ENCODE measurements around the gene OR1K1.
"Not testable (repeated sequence)": the region's sequence is repeated elsewhere in the genome, so short reads cannot be mapped to it uniquely, and the experiment has no call there.

The OR1K1 gene, protein sequence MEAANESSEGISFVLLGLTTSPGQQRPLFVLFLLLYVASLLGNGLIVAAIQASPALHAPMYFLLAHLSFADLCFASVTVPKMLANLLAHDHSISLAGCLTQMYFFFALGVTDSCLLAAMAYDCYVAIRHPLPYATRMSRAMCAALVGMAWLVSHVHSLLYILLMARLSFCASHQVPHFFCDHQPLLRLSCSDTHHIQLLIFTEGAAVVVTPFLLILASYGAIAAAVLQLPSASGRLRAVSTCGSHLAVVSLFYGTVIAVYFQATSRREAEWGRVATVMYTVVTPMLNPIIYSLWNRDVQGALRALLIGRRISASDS

DNA sequence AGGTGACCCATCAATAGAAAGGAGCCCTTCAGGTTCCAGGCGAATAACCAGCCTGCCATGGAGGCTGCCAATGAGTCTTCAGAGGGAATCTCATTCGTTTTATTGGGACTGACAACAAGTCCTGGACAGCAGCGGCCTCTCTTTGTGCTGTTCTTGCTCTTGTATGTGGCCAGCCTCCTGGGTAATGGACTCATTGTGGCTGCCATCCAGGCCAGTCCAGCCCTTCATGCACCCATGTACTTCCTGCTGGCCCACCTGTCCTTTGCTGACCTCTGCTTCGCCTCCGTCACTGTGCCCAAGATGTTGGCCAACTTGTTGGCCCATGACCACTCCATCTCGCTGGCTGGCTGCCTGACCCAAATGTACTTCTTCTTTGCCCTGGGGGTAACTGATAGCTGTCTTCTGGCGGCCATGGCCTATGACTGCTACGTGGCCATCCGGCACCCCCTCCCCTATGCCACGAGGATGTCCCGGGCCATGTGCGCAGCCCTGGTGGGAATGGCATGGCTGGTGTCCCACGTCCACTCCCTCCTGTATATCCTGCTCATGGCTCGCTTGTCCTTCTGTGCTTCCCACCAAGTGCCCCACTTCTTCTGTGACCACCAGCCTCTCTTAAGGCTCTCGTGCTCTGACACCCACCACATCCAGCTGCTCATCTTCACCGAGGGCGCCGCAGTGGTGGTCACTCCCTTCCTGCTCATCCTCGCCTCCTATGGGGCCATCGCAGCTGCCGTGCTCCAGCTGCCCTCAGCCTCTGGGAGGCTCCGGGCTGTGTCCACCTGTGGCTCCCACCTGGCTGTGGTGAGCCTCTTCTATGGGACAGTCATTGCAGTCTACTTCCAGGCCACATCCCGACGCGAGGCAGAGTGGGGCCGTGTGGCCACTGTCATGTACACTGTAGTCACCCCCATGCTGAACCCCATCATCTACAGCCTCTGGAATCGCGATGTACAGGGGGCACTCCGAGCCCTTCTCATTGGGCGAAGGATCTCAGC lies at the start of gene OR1K1:
OR1K1 (plus strand) TSS at position 58 of the 995 bp plus-strand sequence; CDS start at position 58, 0 bp downstream.
- DNase-seq (ENCODE audit: low read depth) = no peak

DNA sequence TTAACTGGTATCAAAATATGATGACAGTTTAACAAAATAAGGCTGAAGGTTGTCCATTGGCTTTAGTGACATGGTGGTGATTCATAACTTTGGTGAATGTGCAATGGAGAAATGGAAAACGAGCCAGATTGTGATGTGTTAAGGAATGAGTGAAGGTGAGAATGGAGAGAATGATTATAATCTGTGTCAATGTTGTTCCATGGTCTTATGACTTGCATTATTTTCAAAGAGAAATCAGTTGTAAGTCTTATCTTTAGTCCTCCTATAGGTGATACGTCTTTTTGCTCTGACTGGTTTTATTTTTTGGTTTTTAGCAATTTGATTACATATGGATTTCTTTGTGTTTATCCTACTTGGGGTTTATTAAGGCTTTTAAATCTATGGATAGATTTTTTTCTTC lies 45.1 kb upstream of the OR1K1 start:
- DNase-seq (ENCODE audit: low read depth) = no peak

DNA sequence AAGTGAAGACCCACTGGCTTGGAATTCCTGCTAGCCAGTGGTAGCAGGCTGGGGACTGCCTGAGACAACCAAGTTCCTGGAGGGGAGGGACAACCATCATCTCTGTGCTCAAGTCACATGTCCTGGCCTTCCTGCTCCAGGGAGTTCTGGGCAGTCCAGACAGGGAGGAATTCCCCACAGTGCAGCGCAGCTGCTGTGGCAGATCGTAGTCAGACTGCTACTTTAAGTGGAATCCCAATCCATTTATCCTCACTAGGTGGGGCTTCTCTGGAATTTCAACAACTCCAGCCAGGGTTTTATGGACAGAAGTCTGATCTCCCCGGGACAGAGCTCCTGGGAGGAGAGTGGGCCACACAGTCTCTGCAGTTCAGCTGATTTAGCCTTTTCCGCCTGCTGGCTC lies 32.1 kb upstream of the OR1K1 start:
- DNase-seq (ENCODE audit: low read depth) = no peak

DNA sequence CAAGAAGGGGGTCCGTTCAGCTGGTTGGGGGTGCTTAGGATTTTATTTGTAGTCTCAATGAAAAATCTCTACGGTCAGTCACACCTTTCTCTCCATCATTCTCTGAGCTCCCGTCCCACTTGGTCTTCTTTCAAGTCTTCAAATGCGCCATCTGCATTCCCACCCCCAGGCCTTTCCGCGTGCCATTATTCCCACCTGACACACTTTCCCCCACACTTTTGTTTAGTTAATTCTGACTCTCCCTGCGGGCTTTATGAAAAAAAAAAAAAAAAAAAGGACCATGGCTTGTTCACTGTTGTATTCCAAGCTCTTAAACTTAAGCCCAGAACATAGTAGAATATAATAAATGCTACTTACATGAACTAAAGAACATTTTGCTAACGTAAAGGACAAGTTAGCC lies 22.9 kb upstream of the OR1K1 start:
- no peak for DNase-seq (ENCODE audit: low read depth)

DNA sequence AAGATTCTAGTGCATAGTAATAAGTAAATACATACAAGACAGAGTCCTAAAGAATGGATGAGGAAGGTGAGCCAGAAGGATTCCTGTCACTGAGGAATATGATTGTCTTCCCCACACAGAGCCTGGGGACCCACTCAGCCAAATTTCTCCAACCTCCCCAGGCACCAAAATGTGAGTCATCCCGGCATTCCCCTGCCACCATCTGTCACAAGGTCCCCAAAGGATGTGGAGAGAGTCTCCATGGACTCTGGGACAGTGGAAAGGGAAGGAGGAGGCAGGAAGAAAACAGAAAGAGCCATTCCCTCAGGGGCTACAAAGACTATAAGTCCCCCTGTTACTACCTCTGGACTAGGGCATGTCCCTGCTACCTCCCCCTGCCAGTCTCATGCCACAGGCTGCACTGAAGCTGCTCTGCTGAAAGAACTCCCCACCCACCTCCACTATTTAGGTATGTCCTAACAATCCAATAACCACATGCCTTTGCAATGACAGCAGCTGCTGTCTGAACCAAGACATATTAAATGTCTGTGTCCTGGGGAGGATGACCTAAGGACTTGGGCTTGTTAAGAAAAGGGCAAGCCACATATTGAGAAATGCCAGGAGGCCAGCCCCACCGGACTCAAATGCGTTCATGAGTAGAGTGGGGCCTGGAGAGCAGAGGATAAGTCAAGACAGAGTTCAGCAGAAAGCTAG lies 21.8 kb upstream of the OR1K1 start:
- DNase-seq (ENCODE audit: low read depth) = peak; percentile 84

DNA sequence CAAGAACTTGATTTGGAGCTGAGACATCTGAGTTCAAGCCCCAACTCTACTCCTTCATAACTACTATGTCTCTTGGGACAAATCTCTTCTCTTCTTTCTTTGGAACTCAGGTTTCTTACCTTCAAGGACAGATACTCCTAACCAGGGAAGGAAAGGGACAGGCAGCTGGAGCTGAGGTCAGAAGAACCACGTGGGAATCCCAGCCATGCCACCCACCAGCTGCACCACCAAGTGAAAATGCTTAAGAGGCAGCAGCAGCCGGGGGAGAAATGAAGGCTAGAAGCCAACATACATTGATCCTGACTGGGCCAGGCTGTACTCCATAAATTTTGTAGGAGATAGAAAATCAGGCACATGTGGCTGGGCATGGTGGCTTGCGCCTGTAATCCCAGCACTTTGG lies 20.7 kb upstream of the OR1K1 start:
- DNase-seq (ENCODE audit: low read depth) = no peak

DNA sequence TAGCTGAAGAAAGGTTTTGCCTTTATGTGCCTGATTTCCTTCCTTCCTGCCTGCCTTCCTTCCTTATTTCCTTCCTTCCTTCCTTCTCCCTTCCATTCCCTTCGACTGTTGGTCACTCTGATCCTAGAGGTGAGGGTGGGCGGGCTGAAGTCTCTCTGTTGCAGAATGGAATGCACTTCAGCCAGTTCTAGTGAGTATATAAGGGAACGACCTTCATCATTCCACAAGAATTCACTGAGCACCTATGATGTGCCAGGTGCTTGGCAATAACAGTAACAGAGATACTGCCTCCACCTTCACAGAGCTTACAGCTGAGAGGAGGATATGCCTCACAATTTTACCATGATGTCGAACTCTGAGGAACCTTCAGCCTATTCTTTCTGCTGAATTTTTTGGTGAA lies 19.9 kb upstream of the OR1K1 start:
- DNase-seq (ENCODE audit: low read depth) = no peak

DNA sequence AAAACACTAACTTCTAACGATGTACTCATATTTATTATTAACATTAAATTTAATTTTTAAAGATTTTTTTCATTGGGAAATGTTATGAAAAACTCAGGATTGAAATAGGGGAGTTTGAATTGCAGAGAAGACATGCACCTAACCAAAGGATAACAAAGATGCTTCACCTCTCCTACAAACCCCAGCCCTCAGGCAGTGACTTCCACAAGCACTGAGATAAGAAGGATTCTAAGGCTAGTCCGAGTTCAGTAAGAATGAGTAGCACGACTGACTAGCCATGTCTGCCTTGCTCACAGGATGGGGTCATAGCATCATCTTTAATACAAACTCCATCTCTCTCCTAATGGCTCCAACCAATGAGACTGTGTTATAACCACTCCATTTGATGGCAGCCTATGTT lies 18.3 kb upstream of the OR1K1 start:
- DNase-seq (ENCODE audit: low read depth) = no peak

DNA sequence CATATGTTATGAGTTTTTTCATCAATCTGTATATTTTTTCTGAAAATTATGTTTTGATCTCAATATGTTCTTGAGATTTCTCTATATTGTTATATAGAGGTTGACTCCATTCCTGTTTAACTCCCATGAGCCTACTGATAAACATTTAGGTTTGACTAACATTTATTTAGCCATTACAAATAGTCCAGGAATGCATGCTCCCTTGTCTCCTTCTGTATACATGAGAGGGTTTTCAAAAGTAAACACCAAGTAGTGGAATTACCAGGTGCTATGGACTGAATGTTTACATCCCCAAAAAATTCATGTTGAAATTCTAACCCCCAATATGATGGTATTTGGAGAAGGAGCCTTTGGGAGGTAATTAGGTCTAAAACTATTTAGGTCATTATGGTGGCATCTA lies 14.7 kb upstream of the OR1K1 start:
- no peak for DNase-seq (ENCODE audit: low read depth)

DNA sequence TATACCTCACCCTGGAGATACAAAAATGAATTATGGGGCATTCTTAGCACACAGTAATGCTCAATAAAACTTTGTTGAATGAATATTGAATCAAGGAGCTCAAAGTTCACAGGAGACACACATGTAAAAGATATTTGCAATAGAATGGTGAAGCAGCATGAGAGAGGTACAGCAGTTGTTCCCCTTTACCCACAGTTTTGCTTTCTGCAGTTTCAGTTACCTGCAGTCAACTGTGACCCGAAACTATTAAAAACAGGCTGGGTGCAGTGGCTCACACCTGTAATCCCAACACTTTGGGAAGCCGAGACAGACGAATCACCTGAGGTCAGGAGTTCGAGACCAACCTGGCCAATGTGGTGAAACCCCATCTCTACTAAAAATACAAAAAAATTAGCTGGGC lies 13.6 kb upstream of the OR1K1 start:
- DNase-seq (ENCODE audit: low read depth) = no peak

DNA sequence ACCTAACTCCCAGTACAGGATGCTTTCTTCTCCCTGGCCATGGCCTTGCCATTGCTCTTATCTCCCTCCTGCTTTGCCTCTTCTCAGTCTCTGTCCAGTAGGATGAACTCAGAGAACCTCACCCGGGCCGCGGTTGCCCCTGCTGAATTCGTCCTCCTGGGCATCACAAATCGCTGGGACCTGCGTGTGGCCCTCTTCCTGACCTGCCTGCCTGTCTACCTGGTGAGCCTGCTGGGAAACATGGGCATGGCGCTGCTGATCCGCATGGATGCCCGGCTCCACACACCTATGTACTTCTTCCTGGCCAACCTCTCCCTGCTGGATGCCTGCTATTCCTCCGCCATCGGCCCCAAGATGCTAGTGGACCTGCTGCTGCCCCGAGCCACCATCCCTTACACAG lies 11.1 kb upstream of the OR1K1 start, which contains the start of gene OR5C1:
OR5C1 (plus strand) TSS at position 103 of the 400 bp plus-strand sequence; CDS start at position 103, 0 bp downstream.
- no peak for DNase-seq (ENCODE audit: low read depth)

DNA sequence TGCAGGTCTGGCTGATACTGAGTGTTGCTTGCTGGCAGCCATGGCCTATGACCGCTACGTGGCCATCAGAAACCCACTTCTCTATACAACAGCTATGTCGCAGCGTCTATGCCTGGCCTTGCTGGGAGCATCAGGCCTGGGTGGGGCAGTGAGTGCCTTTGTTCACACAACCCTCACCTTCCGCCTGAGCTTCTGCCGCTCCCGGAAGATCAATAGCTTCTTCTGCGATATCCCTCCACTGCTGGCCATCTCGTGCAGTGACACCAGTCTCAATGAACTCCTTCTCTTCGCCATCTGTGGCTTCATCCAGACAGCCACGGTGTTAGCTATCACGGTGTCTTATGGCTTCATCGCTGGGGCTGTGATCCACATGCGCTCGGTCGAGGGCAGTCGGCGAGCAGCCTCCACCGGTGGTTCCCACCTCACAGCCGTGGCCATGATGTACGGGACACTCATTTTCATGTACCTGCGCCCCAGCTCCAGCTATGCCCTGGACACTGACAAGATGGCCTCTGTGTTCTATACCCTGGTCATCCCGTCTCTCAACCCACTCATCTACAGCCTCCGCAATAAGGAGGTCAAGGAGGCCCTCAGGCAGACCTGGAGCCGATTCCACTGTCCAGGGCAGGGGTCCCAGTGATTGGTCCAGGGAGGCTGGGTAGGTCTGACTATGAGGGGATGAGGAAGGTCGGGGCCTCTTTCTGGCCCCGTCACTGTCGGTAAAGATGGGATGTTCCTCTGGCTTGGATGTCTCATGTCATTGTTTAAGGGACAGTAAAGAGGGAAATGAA lies 10.5 kb upstream of the OR1K1 start:
- DNase-seq (ENCODE audit: low read depth) = no peak

DNA sequence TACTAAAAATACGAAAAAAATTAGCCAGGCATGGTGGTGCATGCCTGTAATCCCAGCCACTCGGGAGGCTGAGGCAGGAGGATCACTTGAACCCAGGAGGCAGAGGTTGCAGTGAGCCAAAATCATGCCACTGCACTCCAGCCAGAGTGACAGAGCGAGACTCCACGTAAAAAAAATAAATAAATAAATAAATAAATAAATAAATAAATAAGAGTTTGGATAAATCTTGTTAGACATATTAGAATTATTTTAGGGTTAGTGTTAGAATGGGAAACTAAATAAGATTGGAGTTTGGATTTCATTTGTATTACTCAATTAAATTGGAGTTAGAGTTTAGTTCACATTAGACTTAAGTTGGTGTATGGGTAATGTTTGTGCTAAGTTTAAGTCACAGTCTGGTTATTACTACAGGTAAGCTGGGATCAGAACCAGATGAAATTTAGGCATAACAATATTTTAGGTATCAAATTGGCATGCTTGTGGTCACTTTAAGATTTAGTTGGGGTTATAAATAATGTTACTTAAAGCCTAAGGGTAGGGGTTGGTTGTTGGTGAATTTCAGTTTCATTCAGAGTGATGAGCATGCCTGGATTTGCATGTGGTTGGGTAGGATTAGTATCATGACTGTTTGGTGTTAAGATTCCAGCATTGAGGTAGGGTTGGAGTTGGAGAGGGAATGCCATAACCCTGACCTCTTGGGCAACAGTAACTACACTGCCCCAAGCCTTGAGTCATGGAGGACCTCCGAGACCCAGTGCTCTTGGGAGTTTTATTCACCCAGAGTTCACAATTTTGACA lies 7.9 kb upstream of the OR1K1 start:
- DNase-seq (ENCODE audit: low read depth) = no peak

DNA sequence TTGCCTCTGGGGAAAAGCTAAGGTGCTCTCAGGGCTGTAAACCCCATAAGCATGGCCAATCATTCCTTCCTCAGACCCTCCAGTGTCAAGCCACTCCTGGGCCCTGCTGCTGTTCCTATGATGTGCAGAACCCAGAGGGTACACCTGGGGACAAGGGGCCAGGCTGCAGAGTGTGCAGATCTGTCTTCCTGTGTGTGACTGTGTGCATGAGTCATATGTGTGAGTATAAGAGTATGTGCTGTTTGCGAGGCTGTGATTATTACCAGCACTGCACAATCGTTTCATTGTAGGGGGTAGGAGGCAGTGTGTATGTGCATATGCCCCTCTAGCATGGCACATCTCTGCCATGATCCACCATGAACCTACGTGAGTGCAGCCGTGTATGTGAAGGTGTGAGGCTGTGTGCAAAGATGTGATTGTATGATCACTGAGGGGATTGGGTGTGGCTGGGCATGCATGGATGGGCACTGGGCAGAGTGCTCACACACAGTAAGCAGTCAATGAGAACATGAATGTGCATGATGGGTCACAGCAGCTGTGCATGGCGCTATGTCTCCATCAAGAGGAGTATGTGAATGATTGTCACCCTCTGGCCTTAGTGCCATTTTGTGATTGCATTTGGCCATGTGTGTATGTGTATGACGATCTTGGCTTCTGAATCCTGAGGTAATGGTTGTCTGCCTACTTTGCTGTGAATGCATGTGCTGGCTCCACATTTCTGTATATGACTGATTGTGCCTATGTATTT lies 2.4 kb upstream of the OR1K1 start:
- no peak for DNase-seq (ENCODE audit: low read depth)

DNA sequence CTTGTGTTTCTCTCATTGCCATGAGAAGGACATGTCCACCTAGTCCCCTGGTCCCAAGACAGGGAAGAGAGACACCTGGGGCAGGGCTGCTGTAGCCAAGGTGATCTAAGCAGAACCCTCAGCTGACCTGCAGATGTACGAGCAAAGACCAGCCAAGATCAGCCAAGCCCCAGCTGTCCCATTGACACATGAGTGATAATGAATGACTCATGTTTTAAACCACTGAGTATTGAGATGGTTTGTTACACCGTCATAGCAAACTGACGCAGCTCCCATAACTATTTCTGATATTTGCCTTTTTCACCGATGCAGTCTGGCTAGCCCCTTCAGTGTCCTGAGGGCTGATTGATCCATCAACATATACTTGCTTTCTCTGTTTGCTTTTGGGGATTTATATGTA lies 6.7 kb downstream of the OR1K1 start:
- no peak for DNase-seq (ENCODE audit: low read depth)

DNA sequence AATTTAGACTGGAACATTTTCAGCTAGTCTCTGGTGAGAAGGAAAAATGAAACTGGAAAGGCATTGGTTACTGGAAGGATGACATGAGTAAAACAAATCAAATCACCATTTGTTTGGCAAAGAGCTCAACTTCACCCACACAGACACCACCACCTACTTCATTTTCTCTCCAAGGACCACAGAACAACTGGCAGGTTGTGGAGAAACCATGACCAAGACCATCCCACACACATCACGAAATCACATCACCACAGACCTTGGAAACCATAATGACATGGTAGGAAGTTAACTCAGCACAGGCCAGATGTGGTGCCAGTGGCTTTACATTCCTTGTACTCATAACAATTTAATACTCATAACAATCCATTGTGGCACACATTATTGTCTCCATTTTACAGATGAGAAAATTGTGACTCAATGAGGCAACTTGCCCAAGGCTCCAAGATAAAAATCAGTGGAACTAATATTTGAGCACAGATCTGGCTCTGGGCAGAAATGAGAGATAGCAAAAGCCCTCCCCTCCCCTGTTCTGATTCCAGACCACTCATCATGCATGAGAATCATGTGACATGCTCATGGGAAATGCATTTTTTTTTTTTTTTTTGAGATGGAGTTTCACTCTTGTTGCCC lies 7.5 kb downstream of the OR1K1 start:
- DNase-seq (ENCODE audit: low read depth) = no peak

DNA sequence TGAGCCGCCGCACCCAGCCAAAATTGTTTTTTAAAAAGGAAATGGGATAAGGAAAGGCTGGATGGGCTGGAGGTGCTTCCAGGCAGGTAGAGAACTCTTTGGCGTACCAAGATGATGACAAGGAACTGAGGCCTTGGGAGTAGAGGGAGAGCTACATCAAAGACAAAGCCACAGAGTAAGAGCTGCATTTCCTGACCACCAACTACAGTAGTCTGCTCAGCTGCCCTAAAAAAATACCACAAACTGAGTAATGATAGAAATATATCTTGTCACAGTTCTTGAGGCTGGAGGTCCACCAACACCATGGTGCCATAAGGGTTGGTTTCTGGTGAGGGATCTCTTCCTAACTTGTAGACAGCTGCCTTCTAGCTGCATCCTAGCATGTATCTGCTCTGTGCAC lies 8.2 kb downstream of the OR1K1 start:
- DNase-seq (ENCODE audit: low read depth) = no peak

DNA sequence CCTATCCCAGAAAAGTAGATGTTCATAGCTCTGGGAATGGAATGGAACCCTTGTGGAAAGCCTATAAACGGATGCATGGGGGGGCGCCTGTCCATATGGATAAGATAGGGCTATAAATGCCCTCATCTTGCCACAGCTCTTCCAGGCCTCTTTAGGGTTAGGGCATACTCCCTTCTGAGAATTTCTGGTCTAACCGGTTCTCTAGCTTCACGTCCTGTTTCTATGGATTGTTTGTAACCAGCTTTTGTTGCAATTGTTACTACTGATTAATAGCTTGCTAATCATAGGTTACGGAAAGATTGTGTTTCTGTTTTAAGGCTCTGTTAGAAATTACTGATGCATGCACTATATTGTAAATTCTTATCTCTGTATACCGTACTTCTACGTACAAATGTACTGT lies 9.3 kb downstream of the OR1K1 start:
- DNase-seq (ENCODE audit: low read depth) = not testable (repeated sequence)

DNA sequence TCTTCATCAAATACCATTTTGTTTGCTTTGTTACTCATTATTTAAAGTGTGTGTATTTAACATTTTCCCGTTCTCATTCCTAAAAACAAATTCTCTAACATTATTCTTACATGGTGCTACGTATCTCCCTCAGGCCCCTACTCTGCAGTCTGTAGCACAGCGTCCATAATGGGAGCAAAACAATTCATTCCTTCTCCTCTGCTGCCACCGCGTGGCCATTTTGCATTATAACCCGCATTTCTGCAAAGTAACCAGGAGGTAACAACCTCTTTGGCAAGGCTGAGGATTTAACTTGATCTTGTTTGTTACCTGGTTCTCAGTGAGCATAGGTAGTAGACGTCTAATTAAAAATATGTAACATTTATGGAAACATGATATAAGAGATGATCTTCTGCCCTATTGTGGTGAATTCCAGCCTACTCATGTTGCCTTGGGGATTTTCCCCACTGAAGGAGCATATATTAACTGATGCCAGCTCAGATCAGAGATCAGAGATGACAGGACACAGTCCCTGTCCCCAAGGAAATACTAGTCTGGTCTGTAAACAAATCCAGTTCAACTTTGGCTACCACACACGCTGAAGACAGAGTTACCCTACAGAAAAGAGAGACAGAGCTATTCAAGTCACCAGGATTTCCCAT lies 10.5 kb downstream of the OR1K1 start:
- DNase-seq (ENCODE audit: low read depth) = peak; percentile 63
